Tibial nerve (tissue), 4 donors: ENCODE results near the gene MSI2. TPM values are rescaled to one million over a fixed set of nuclear protein-coding genes. Genes with fewer than 3 reads are reported as not detected.

Source experiments
- DNase-seq, 2 donors: peaks; one replicate each; pipeline ENCODE4 v3.0.0-alpha.2; 2019; ENCODE audit warnings: low spot score in 2 of 2
- H3K27ac ChIP-seq, 4 donors: fragments of 200-600 bp; sonication (generic) in 3 of 4; one replicate each; pipeline ENCODE4 v1.5.1; 2017 to 2019; ENCODE audit warnings: mild to moderate bottlenecking in 1 of 4
- H3K27me3 ChIP-seq, 2 donors: fragments of 200-600 bp; sonication (generic) in 1 of 2; one replicate each; pipeline versions ENCODE4 v1.5.1 to v1.6.0; 2017 to 2019
- H3K36me3 ChIP-seq, 3 donors: fragments of 200-600 bp; sonication (generic); one replicate each; pipeline ENCODE4 v1.5.1; 2018 to 2019
- H3K4me1 ChIP-seq, 4 donors: fragments of 200-600 bp; sonication (generic) in 3 of 4; one replicate each; pipeline ENCODE4 v1.5.1; 2017 to 2019
- H3K4me3 ChIP-seq, 4 donors: fragments of 200-600 bp; sonication (generic) in 3 of 4; one replicate each; pipeline ENCODE4 v1.5.1; 2017 to 2019; ENCODE audit warnings: mild to moderate bottlenecking in 1 of 4, moderate library complexity in 1 of 4
- H3K9me3 ChIP-seq, 4 donors: fragments of 200-600 bp; sonication (generic) in 3 of 4; one replicate each; pipeline ENCODE4 v1.5.1; 2017 to 2019
- CTCF ChIP-seq, 5 experiments: fragments of 200-600 bp in 3 of 5; fragments of 450-650 bp in 2 of 5; sonication (generic) in 3 of 5; IDR thresholded peaks; one replicate each; pipeline ENCODE4 v1.5.1; 2016 to 2019; ENCODE audit warnings: antibody characterized with exemption in 5 of 5, mild to moderate bottlenecking in 3 of 5, moderate library complexity in 2 of 5
- EP300 ChIP-seq, 2 donors: sonication (generic); formaldehyde crosslinking; IDR thresholded peaks; one replicate each; pipeline ENCODE4 v1.6.1; 2017; ENCODE audit warnings: antibody characterized with exemption in 2 of 2, mild to moderate bottlenecking in 1 of 2
- POLR2A ChIP-seq, 2 donors: fragments of 450-650 bp; IDR thresholded peaks; one replicate each; pipeline ENCODE4 v1.6.1; 2017; ENCODE audit warnings: antibody characterized with exemption in 2 of 2, mild to moderate bottlenecking in 2 of 2, moderate library complexity in 2 of 2
- WGBS, 2 donors: methylation state at CpG; one replicate each; pipeline ENCODE4 v1.1.5; 2018; 5-methylcytosine and 5-hydroxymethylcytosine counted together
- total RNA-seq, 4 donors: library from RNA; depleted of rRNA; stranded (reverse); fragments of >200 nt; gene quantifications; one replicate each; pipeline ENCODE4 v1.1.0, GENCODE V29; 2016

Gene MSI2
- total RNA-seq, 4 donors from 2014 or later, result 11.5 to 18.3 (median 14.2) TPM

- H3K4me3 ChIP-seq, result no peak overlapping the region
- no peak overlapping the region for H3K27ac ChIP-seq
- no peaks in the 10 kb centered on the region for H3K27me3 ChIP-seq
- H3K4me1 ChIP-seq, result peaks cover 0 to 8% (median 4%) of the 10 kb centered on the region in 4 donors
- no peak for DNase-seq
- no peaks in the 10 kb centered on the region for H3K9me3 ChIP-seq
- no peaks in the 10 kb centered on the region for H3K36me3 ChIP-seq
- 72% methylated on average over 4 of the region's 4 CpGs for WGBS, 2 donors
- TF ChIP-seq POLR2A (IDR thresholded peaks at IDR 0.05) (no peak), EP300 (IDR thresholded peaks at IDR 0.05) (no peak), CTCF (IDR thresholded peaks at IDR 0.05) (no peak)
These were observed 230.6 kb downstream of the MSI2 start for GRCh38 chr17:57486882-57487301.

GRCh38 chr17:57487573-57487972, 231.2 kb downstream of the MSI2 start:
- H3K27ac ChIP-seq, result no peak overlapping the region
- no peak for DNase-seq
- 79 to 90% methylated on average over 5 of the region's 5 CpGs for WGBS, 2 donors
- H3K4me3 ChIP-seq, result no peak overlapping the region
- H3K27me3 ChIP-seq, result no peaks in the 10 kb centered on the region
- H3K9me3 ChIP-seq, result no peaks in the 10 kb centered on the region
- H3K4me1 ChIP-seq, result peaks cover 0 to 8% (median 3%) of the 10 kb centered on the region in 4 donors
- TF ChIP-seq CTCF (IDR thresholded peaks at IDR 0.05), result no peak
- no peak for TF ChIP-seq EP300 (IDR thresholded peaks at IDR 0.05)
- no peak for TF ChIP-seq POLR2A (IDR thresholded peaks at IDR 0.05)
- no peaks in the 10 kb centered on the region for H3K36me3 ChIP-seq

GRCh38 chr17:57488856-57489255, 232.5 kb downstream of the MSI2 start:
- no peaks in the 10 kb centered on the region for H3K9me3 ChIP-seq
- no peak for DNase-seq
- no peaks in the 10 kb centered on the region for H3K27me3 ChIP-seq
- H3K4me1 ChIP-seq, result peaks cover 0 to 8% (median 3%) of the 10 kb centered on the region in 4 donors
- no peak overlapping the region for H3K4me3 ChIP-seq
- TF ChIP-seq EP300 (IDR thresholded peaks at IDR 0.05) (no peak), POLR2A (IDR thresholded peaks at IDR 0.05) (no peak)
- H3K27ac ChIP-seq, result no peak overlapping the region
- WGBS, 2 donors, result 90 to 91% methylated on average over 9 of the region's 9 CpGs
- no peaks in the 10 kb centered on the region for H3K36me3 ChIP-seq

GRCh38 chr17:57489321-57489720, 233.0 kb downstream of the MSI2 start:
- no peak for DNase-seq
- H3K27ac ChIP-seq, result no peak overlapping the region
- TF ChIP-seq POLR2A (IDR thresholded peaks at IDR 0.05) (no peak), CTCF (IDR thresholded peaks at IDR 0.05) (no peak), EP300 (IDR thresholded peaks at IDR 0.05) (no peak)
- 95 to 96% methylated on average over 4 of the region's 4 CpGs for WGBS, 2 donors
- H3K9me3 ChIP-seq, result no peaks in the 10 kb centered on the region
- no peaks in the 10 kb centered on the region for H3K27me3 ChIP-seq
- peaks cover 0 to 8% (median 3%) of the 10 kb centered on the region in 4 donors for H3K4me1 ChIP-seq
- H3K4me3 ChIP-seq, result no peak overlapping the region
- H3K36me3 ChIP-seq, result no peaks in the 10 kb centered on the region

- TF ChIP-seq EP300 (IDR thresholded peaks at IDR 0.05) (no peak), CTCF (IDR thresholded peaks at IDR 0.05) (no peak), POLR2A (IDR thresholded peaks at IDR 0.05) (no peak)
- Histone ChIP-seq H3K4me3 (no peak overlapping the region), H3K36me3 (no peaks in the 10 kb centered on the region), H3K4me1 (peaks cover 0 to 8% (median 3%) of the 10 kb centered on the region in 4 donors), H3K27ac (no peak overlapping the region), H3K27me3 (no peaks in the 10 kb centered on the region), H3K9me3 (no peaks in the 10 kb centered on the region)
- DNase-seq, result no peak
- 86 to 87% methylated on average over 4 of the region's 4 CpGs for WGBS, 2 donors
These were observed 234.0 kb downstream of the MSI2 start for GRCh38 chr17:57490111-57490845.
